ENCODE data around the gene PMEL. TPM values are rescaled to one million over a fixed set of nuclear protein-coding genes. Genes with fewer than 3 reads are reported as not detected.

Gene PMEL
- total RNA-seq, 1 experiment from 2014 or later, result 5.8 TPM

- ATAC-seq, result no peak
- peaks cover 8 to 16% of the 10 kb centered on the region in 2 experiments for H3K4me1 ChIP-seq (ENCODE audit: control insufficient read depth in 1 of 2, insufficient read depth in 2 of 2, low read length in 2 of 2)
- CTCF ChIA-PET, result no interaction called here
These were observed 2.1 kb downstream of the PMEL start for GRCh38 chr12:55963760-55964159.

More at GRCh38 chr12:55963760-55964159, 2.1 kb downstream of the PMEL start:
- DNase-seq (ENCODE audit: low read depth, low spot score), result no peak
- H3K4me2 ChIP-seq (ENCODE audit: low read length), result no peak overlapping the region
- H3K9ac ChIP-seq (ENCODE audit: low read length), result no peak overlapping the region
- H4K20me1 ChIP-seq (ENCODE audit: insufficient read depth), result no peaks in the 10 kb centered on the region
- H3K36me3 ChIP-seq (ENCODE audit: control insufficient read depth in 1 of 2, insufficient read depth in 2 of 2, low read length in 2 of 2), result peaks cover 7 to 9% of the 10 kb centered on the region in 2 experiments; a peak in 3 of 4 replicates
- BruUV-seq (replicated peaks), result no TSS peak
- H3K4me3 ChIP-seq (replicated peaks in 1 of 2; ENCODE audit: low read depth in 1 of 2, low read length in 2 of 2), result no peak overlapping the region
- H3K9me3 ChIP-seq (ENCODE audit: control insufficient read depth in 1 of 2, insufficient read depth in 1 of 2, low read depth in 1 of 2, low read length in 2 of 2), result no peaks in the 10 kb centered on the region
- H3K27me3 ChIP-seq (ENCODE audit: insufficient read depth, low read length), result no peaks in the 10 kb centered on the region
- no peak overlapping the region for H3K27ac ChIP-seq (ENCODE audit: low read depth, low read length)
- POLR2A ChIA-PET, result no interaction called here
- peaks cover 21% of the 10 kb centered on the region for H3K79me2 ChIP-seq (ENCODE audit: insufficient read depth, low read length)
- no peak overlapping the region for H2AFZ ChIP-seq (ENCODE audit: low read depth, low read length, poor library complexity, severe bottlenecking)
- intact Hi-C loops (cut with micrococcal nuclease), result no loop called here
- TF ChIP-seq EGR1 (IDR thresholded peaks at IDR 0.05; ENCODE audit: low read depth) (no peak), CTCF (IDR thresholded peaks at IDR 0.05 in 2 of 3, conservative IDR thresholded peaks at IDR 0.05 in 1 of 3; ENCODE audit: borderline replicate concordance in 1 of 3, insufficient read depth in 1 of 3, low read depth in 2 of 3, low read length in 2 of 3) (no peak), CEBPB (IDR thresholded peaks at IDR 0.05; ENCODE audit: low read depth) (no peak), REST (IDR thresholded peaks at IDR 0.05; ENCODE audit: low read depth) (no peak), SIN3A (IDR thresholded peaks at IDR 0.05; ENCODE audit: low read depth) (no peak)
- RAD21 ChIA-PET (ENCODE audit: low non-redundant PET in 1 of 2, low total read pairs in 2 of 2, uncharacterized antibody in 2 of 2, unreplicated experiment in 2 of 2), result no interaction called here
- H3K9me2 ChIP-seq (ENCODE audit: insufficient read depth), result no peaks in the 10 kb centered on the region
